KG1 (cell line): ENCODE measurements around the gene TMEM161A.
A peak's percentile ranks its signal among the peaks of the same experiment; 100 is the strongest.
"Not testable (repeated sequence)": the region's sequence is repeated elsewhere in the genome, so short reads cannot be mapped to it uniquely, and the experiment has no call there.

Experiments
- DNase-seq: peaks from one replicate; lab custom pipeline; 2025; lab: John Stamatoyannopoulos, UW

Gene TMEM161A

GRCh38 chr19:19155495-19156219 is 17.4 kb upstream of the TMEM161A start:
- DNase-seq, result no peak

DNA sequence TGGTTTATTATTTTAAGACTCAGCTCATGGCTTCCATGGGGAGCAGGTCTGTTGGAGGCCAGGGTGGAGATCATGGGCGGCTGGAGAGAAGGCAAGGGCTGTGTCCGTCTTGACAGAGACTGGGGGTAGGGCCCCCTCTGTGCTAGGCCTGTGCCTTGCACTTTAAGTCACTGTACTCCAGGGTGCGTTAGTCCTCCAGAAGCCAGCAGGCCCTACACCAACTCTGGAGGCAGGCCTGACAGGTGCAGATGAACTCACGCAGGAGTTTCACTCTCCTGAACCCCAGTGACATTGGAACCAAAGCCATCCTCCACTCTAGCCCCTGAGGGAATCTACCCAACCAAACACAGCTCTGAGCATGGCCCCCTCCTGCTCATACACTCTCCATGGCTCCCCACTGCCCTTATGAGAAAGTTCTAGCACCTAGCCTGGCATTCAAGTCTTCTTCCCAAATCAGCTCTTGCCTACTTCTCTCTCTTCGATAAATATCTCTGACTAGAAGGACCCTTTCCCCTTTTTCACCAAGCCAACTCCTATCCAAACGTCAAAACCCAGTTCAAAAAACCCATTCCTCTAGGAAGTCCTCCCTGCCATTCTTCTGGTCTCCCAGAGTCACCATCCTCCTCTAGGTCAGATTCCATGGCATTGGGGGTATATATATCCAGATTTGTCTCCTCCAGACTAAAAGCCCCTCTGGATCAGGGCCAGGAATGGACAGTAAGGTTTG is 16.7 kb upstream of the TMEM161A start:
- no peak for DNase-seq

- DNase-seq, result no peak
Observed at GRCh38 chr19:19152668-19153384, 14.5 kb upstream of the TMEM161A start.

DNA sequence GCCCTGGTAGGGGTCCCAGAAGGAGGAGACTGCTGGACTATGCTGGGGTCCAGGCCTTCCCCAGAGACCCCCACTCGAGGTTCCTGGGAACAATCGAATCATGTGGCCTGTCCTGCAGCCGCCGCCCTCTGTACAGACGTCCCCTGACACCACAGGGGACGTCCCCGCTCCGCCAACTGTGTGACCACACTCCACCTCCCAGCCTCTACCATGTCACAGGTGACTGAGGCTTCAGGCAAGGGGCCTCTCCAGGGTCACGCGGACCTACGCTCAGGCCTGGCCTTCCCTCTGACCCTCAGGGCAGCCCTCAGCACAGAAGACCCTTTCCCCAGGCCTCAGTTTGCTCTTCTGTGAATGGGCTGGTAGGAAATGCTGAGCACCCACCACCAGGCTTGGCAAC is 13.1 kb upstream of the TMEM161A start:
- DNase-seq, result no peak

DNA sequence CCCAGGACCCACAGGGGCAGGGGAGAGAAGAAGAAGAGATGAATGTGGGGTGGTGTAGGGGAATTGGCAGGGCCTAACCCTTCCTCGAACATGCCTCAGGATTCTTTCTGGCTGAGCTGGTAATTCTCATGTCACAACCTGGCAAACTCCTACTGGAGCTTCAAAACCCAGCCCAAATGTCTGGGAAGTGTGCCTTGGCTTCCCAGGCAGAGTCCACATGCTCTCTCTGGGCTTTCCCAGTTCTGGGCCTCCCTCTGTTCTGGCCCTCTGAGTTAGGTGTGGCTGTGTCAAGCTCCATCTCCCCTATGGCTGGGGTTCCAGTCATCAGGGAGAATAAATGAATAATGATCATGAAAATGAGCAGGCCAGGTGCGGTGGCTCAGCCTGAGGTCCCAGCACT is 11.2 kb upstream of the TMEM161A start:
- DNase-seq, result no peak

GRCh38 chr19:19148504-19148903 is 10.2 kb upstream of the TMEM161A start:
- DNase-seq, result not testable (repeated sequence)

- no peak for DNase-seq
Observed at GRCh38 chr19:19147344-19147743, 9.1 kb upstream of the TMEM161A start.

DNA sequence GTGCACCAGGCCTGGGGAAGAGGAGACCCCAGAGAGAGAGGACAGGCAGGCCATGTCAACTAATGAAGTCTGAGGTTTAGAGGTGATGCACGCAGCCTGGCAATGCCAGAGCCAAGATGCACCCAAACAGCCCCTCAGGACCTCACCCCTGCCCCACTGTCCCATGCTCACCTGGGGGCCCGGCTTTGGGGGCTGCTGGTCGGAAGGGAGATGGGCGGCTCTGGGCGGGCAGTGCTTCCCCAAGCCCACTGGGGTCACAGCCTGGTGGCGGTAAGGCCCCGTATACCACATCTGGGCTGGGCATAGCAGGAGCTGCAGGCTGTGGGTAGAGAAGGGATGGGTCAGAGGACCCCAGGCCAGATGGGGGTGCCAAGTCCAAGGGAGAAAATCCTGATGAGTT is 8.6 kb upstream of the TMEM161A start:
- no peak for DNase-seq

- peak; percentile 27 for DNase-seq
Observed at GRCh38 chr19:19145684-19146608, 7.7 kb upstream of the TMEM161A start.

DNA sequence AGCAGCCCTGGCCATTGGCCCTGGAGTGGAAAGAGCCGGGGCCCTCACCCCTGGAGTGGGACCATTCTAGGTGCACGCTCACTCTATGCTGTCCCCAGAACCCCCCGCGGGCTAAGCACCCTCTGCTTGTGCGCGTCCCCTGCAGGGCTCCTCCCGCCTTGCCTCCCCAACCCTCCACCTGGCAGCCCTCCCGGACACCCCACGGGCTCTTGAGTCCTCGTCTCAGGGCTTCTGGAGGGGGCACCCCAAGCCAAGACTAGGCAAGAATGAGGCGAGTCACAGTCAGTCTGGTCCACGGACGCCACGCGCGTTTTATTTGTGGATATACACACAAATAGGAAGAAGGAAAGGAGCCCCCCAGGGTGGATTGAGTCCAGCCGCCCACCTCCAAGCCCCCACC is 7.0 kb upstream of the TMEM161A start:
- DNase-seq, result no peak

DNA sequence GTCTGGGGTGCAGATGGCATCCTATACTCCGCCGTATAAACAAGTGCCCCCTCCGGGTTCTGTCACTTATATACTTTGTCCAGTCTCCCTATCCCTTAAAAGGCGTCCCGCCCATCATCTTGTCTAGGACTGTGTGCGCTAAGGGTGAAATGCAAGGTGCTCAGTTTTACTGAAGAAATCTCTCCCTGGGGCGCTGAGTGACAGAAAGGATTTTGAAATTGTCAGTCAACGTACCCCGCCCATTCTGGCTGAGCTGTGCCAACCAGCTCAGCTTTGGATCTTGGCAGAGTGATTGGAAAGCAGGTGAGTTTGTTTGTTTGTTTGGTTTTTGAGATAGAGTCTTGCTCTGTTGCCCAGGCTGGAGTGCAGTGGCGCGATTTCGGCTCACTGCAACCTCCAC is 4.1 kb upstream of the TMEM161A start:
- DNase-seq, result no peak

GRCh38 chr19:19140476-19140875 is 2.2 kb upstream of the TMEM161A start:
- DNase-seq, result no peak

DNA sequence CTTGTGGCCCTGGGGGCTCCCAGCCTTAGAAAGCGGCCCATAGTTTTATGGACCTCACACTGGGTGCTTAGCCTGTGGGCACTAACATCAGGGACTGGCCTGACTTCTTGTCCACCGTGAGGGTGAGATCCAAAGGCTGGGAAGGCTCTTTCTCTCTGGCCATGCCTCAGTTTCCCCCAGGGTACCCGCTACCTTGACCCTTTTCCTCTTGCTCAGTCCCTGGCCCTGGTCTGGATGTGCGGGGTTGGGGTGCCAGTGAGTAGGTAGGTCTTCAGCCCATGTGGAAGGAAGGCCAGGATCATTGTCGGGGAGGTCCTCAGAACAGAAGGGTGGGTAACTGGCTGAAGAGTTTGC is 1.6 kb upstream of the TMEM161A start:
- no peak for DNase-seq

- DNase-seq, result no peak
Observed at GRCh38 chr19:19137556-19138108, 646 bp downstream of the TMEM161A start.

- DNase-seq, result not testable (repeated sequence)
Observed at GRCh38 chr19:19135713-19136112, 2.6 kb downstream of the TMEM161A start.

DNA sequence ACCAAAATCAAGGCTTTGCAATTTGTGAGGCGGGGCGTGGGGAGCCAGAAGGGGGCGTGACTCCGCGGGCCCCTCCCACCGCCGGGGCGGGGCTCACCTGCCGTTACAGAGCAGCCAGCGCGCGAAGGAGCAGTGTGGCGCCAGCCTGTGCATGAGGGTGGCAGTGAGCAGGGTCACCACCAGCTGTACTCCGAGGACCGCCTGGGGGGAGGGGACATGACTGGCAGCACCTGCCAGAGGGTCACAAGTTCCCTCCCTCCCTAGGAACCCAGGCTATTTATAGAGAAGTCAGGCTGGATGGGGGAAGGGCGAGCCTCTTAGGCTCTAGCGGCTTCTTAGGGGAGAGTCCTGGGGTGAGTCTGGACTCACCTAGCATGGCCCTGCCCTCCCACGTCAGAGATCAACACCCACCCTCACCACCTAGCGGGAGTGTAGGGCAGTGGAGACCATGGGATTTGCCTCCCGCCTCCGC is 3.6 kb downstream of the TMEM161A start:
- DNase-seq, result no peak

- no peak for DNase-seq
Observed at GRCh38 chr19:19133985-19134384, 4.3 kb downstream of the TMEM161A start.

DNA sequence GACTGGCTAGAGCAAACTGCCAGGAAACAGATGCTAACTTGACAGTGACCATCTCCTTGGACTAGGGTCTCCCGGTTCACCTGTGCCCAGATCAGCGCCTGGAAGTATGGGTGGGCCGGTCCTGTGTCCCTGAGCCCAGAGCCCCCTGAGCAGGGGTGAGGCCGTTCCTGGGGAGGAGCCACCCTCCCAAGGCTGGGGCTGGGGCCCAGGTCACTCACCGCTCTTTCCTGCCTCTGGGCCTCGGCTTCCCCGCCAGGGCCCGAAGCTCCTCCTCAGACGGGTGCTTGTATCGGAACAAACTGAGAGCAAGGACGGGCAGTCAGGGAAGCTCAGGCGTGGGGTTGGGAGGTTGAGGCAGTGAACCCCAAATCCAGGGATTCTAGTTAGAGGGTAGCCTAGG is 5.4 kb downstream of the TMEM161A start:
- DNase-seq, result no peak

GRCh38 chr19:19131989-19132388 is 6.3 kb downstream of the TMEM161A start:
- DNase-seq, result no peak

DNA sequence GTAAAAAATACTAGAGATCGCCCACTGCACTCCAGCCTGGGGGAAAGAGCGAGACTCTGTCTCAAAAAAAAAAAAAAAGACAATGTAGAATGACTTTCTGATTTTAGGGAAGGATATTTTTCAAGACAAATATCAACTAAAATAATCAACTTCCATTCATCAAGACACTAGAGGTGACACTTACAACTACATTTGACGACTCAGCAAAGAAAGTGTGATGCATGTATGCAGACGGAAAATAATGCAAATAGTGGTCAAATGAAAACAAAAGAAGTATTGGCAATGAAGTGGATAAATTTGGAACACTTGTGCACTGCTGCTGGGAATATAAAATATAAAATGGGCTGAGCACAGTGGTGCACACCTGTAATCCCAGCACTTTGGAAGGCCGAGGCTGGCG is 12.2 kb downstream of the TMEM161A start:
- no peak for DNase-seq

GRCh38 chr19:19123386-19123785 is 14.9 kb downstream of the TMEM161A start:
- DNase-seq, result no peak

DNA sequence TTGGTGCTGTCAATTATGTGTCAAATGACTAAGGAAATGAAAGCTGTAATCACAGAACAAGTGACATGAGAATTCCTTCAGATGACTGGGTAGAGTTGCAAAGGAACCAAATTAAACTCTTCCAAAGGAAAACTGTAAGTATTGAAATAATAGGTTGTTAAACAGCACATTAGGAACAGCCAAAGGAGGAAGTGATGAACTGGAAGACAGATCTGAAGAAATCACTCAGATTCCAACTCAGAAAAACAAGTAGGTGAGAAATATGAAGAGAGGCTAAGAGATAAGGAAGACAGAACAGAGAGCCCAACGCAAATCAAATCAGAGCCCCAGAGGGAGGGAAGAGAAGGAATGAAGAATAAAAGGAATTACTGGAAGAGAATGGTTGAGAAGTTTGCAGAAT is 15.4 kb downstream of the TMEM161A start:
- no peak for DNase-seq
